Measurements from ENCODE around the gene ZNF587B.
"Not testable (repeated sequence)": the region's sequence is repeated elsewhere in the genome, so short reads cannot be mapped to it uniquely, and the experiment has no call there.

GRCh38 chr19:57849162-57849665 is 19.1 kb downstream of the ZNF587B start:
- TF ChIP-seq CTCF (IDR thresholded peaks at IDR 0.05; ENCODE audit: low read length); EZH2 (IDR thresholded peaks at IDR 0.05; ENCODE audit: borderline replicate concordance, low read length): not testable (repeated sequence)
